Endothelial cell of umbilical vein (primary cell): Measurements from ENCODE around the gene MAP1S. TPM values are rescaled to one million over a fixed set of nuclear protein-coding genes. Genes with fewer than 3 reads are reported as not detected.

Experiments used
- BruUV-seq: library from RNA; stranded (reverse); fragments of 400-500 nt; replicated peaks from 2 replicates; lab custom pipeline; 2021; lab: Mats Ljungman, UMichigan
- CTCF ChIA-PET: fragments of 300-600, 350-600 bp; sonication (Branson Sonifier 250); formaldehyde crosslinking; loops from one replicate; lab custom pipeline; 2021; ENCODE audit warnings: antibody characterized with exemption, inconsistent platforms; lab: Charles Lee
- POLR2A ChIA-PET: fragments of 300-600, 350-600 bp; sonication (Branson Sonifier 250); formaldehyde crosslinking; loops from one replicate; lab custom pipeline; 2021; ENCODE audit warnings: antibody characterized with exemption, inconsistent platforms; lab: Charles Lee
- DNase-seq: peaks from one replicate; pipeline ENCODE4 v3.0.0-alpha.2; 2011; ENCODE audit warnings: low read depth, low spot score
- FAIRE-seq: peaks from 2 replicates; lab custom pipeline; 2011; peaks lifted over from hg19 to GRCh38; lab: Jason Lieb, UNC
- H2AFZ ChIP-seq: 2 replicates; pipeline ENCODE4 v1.6.0; 2012; ENCODE audit warnings: low read depth, low read length, control low read depth, inconsistent platforms
- H3K27ac ChIP-seq: 2 replicates; pipeline ENCODE4 v1.5.1; 2011; ENCODE audit warnings: low read depth, mild to moderate bottlenecking, control low read depth, low read length, moderate library complexity; ENCODE audit not compliant: insufficient read depth
- H3K27me3 ChIP-seq, 2 experiments: 2 replicates each; pipeline versions ENCODE4 v1.6.0 to v1.6.1; 2011; ENCODE audit warnings: low read length in 2 of 2, mixed read lengths in 1 of 2; ENCODE audit not compliant: control insufficient read depth in 2 of 2, insufficient read depth in 2 of 2
- H3K36me3 ChIP-seq, 2 experiments: 2 replicates in 1 of 2; 3 replicates in 1 of 2; pipeline ENCODE4 v1.5.1; 2011; ENCODE audit warnings: low read length in 2 of 2, mild to moderate bottlenecking in 1 of 2, moderate library complexity in 1 of 2; ENCODE audit not compliant: control insufficient read depth in 2 of 2, insufficient read depth in 2 of 2; ENCODE audit errors: extremely low read depth in 1 of 2
- H3K4me1 ChIP-seq: 3 replicates; pipeline ENCODE4 v1.5.1; 2011; ENCODE audit warnings: mild to moderate bottlenecking, low read length; ENCODE audit not compliant: control insufficient read depth, insufficient read depth; ENCODE audit errors: extremely low read depth
- H3K4me2 ChIP-seq: 2 replicates; pipeline ENCODE4 v1.6.1; 2011; ENCODE audit warnings: low read length, control low read depth, mixed read lengths; ENCODE audit not compliant: insufficient read depth
- H3K4me3 ChIP-seq, 3 experiments: fragments of 200-600 bp in 1 of 3; sonication (generic), shearing (Covaris generic) in 1 of 3; replicated peaks in 1 of 3; 2 replicates each; pipeline ENCODE4 v1.5.1; 2011 to 2016; ENCODE audit warnings: control low read depth in 3 of 3, low read length in 3 of 3, mild to moderate bottlenecking in 2 of 3, inconsistent platforms in 1 of 3, low read depth in 1 of 3, moderate library complexity in 1 of 3; ENCODE audit not compliant: insufficient read depth in 1 of 3
- H3K79me2 ChIP-seq: 2 replicates; pipeline ENCODE4 v1.6.0; 2012; ENCODE audit warnings: low read length, inconsistent platforms; ENCODE audit not compliant: control insufficient read depth, insufficient read depth
- H3K9ac ChIP-seq: replicated peaks from 2 replicates; pipeline ENCODE3; 2011; ENCODE audit warnings: low read length, control low read depth; ENCODE audit not compliant: insufficient read depth; ENCODE audit errors: extremely low read depth
- H3K9me1 ChIP-seq: replicated peaks from 3 replicates; pipeline ENCODE4 v1.6.0; 2011; ENCODE audit warnings: mild to moderate bottlenecking, low read length; ENCODE audit not compliant: control insufficient read depth, insufficient read depth; ENCODE audit errors: extremely low read depth
- H3K9me3 ChIP-seq: replicated peaks from 2 replicates; pipeline ENCODE4 v1.5.1; 2012; ENCODE audit warnings: low read length, inconsistent platforms; ENCODE audit not compliant: control insufficient read depth, insufficient read depth
- H4K20me1 ChIP-seq: replicated peaks from 2 replicates; pipeline ENCODE3; 2011; ENCODE audit warnings: mild to moderate bottlenecking, low read length; ENCODE audit not compliant: control insufficient read depth, insufficient read depth; ENCODE audit errors: extremely low read depth
- CTCF ChIP-seq, 2 donors: IDR thresholded peaks; 1 replicate in 1 of 2; 2 replicates in 1 of 2; pipeline ENCODE4 v1.5.1; 2011; ENCODE audit warnings: low read length in 2 of 2, mild to moderate bottlenecking in 2 of 2, moderate library complexity in 2 of 2, control low read depth in 1 of 2, inconsistent platforms in 1 of 2, low read depth in 1 of 2; ENCODE audit not compliant: insufficient read depth in 1 of 2; ENCODE audit errors: extremely low read depth in 1 of 2
- EZH2 ChIP-seq: IDR thresholded peaks from 2 replicates; pipeline ENCODE4 v1.6.1; 2012; ENCODE audit warnings: borderline replicate concordance, low read depth, mild to moderate bottlenecking, moderate library complexity, low read length, inconsistent platforms; ENCODE audit not compliant: severe bottlenecking
- FOS ChIP-seq: IDR thresholded peaks from 2 replicates; pipeline ENCODE4 v1.6.1; 2011; ENCODE audit warnings: mild to moderate bottlenecking, low read length, moderate library complexity, borderline replicate concordance; ENCODE audit not compliant: insufficient read depth
- GATA2 ChIP-seq: IDR thresholded peaks from 2 replicates; pipeline ENCODE4 v1.7.0; 2011; ENCODE audit warnings: low read depth, mild to moderate bottlenecking, moderate library complexity, mixed read lengths, low read length; ENCODE audit not compliant: insufficient read length, insufficient read depth
- JUN ChIP-seq: IDR thresholded peaks from 2 replicates; pipeline ENCODE4 v1.6.1; 2011; ENCODE audit warnings: borderline replicate concordance, low read depth; ENCODE audit not compliant: insufficient read length, insufficient read depth
- MYC ChIP-seq: IDR thresholded peaks from one replicate; pipeline ENCODE4 v1.6.1; 2011; ENCODE audit warnings: mild to moderate bottlenecking, low read depth, low read length
- POLR2A ChIP-seq: IDR thresholded peaks from 2 replicates; pipeline ENCODE4 v1.6.1; 2012; ENCODE audit warnings: low read depth, mild to moderate bottlenecking, control low read depth, low read length
- POLR2AphosphoS5 ChIP-seq: IDR thresholded peaks from 2 replicates; pipeline ENCODE4 v1.6.1; 2012; ENCODE audit warnings: low read depth, mild to moderate bottlenecking, control low read depth, low read length, moderate library complexity; ENCODE audit not compliant: insufficient read depth
- dilution Hi-C: fragments of 300-500 bp; cut with MboI; formaldehyde crosslinking; loops from one replicate; pipeline ENCODE4 v1.15.0; 2019; ENCODE audit warnings: low sequenced_read_pairs; ENCODE audit not compliant: extremely low pct_ligation_motif_present
- intact Hi-C: fragments of 100-400 bp; cut with micrococcal nuclease; formaldehyde crosslinking; loops from one replicate; pipeline ENCODE4 v1.10.0; 2022
- polyA plus RNA-seq, 4 experiments: library from polyadenylated mRNA; depleted of rRNA in 3 of 4; stranded (reverse) in 3 of 4; unstranded in 1 of 4; fragments of >200 nt; gene quantifications; 2 replicates each; pipeline versions ENCODE4 v1.2.1 to v1.2.3, GENCODE V29; 2011 to 2012; ENCODE audit warnings: missing spikeins in 1 of 4
- total RNA-seq: library from RNA; stranded (reverse); gene quantifications from 2 replicates; pipeline ENCODE4 v1.2.3, GENCODE V29; 2021
- TF ChIP-seq, protein P1 (sequence below): IDR thresholded peaks from 2 replicates; pipeline ENCODE4 v1.6.1; 2011; ENCODE audit not compliant: insufficient read depth, insufficient read length

MAP1S gene
- total and polyA plus RNA-seq, 2 donors (not counting 3 experiments of a cell fraction or from before 2014, with no cell fraction given) = 94.8 to 143 TPM

- TF ChIP-seq POLR2AphosphoS5 (no peak), GATA2 (no peak), MYC (no peak), EZH2 (no peak), CTCF (IDR thresholded peaks at IDR 0.05; ENCODE audit: extremely low read depth in 1 of 2, insufficient read depth in 1 of 2, low read depth in 1 of 2, low read length in 2 of 2) (no peak), FOS (no peak), POLR2A (no peak), JUN (no peak)
- TF ChIP-seq, protein P1, sequence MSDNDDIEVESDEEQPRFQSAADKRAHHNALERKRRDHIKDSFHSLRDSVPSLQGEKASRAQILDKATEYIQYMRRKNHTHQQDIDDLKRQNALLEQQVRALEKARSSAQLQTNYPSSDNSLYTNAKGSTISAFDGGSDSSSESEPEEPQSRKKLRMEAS = no peak
- no peaks in the 10 kb centered on the region for H3K79me2 ChIP-seq
- ChIA-PET POLR2A (no interaction called here), CTCF (no interaction called here)
- H3K9ac ChIP-seq = no peak overlapping the region
- H3K9me3 ChIP-seq = no peaks in the 10 kb centered on the region
- DNase-seq (no peak), FAIRE-seq (no peak)
- no peaks in the 10 kb centered on the region for H3K4me1 ChIP-seq
- intact Hi-C loops (no loop called here), dilution Hi-C loops (no loop called here)
- H4K20me1 ChIP-seq = no peaks in the 10 kb centered on the region
- no peak overlapping the region for H3K4me2 ChIP-seq
- H3K27me3 ChIP-seq = peaks cover 3 to 5% of the 10 kb centered on the region in 2 experiments
- no TSS peak for BruUV-seq
- H3K36me3 ChIP-seq = no peaks in the 10 kb centered on the region
- no peak overlapping the region for H2AFZ ChIP-seq
- no peak overlapping the region for H3K27ac ChIP-seq
- no peak overlapping the region for H3K4me3 ChIP-seq
- H3K9me1 ChIP-seq = no peaks in the 10 kb centered on the region
Observed at GRCh38 chr19:17695198-17695597, 24.1 kb upstream of the MAP1S start.
